IPS DF 4.7 (cell line): ENCODE measurements around the gene SF3B2.
"Not testable (repeated sequence)": the region's sequence is repeated elsewhere in the genome, so short reads cannot be mapped to it uniquely, and the experiment has no call there.

Experiments used
- DNase-seq: peaks from one replicate; pipeline ENCODE4 v3.0.0-alpha.2; 2013; ENCODE audit warnings: low spot score; ENCODE audit errors: extremely low read depth

SF3B2 gene, protein sequence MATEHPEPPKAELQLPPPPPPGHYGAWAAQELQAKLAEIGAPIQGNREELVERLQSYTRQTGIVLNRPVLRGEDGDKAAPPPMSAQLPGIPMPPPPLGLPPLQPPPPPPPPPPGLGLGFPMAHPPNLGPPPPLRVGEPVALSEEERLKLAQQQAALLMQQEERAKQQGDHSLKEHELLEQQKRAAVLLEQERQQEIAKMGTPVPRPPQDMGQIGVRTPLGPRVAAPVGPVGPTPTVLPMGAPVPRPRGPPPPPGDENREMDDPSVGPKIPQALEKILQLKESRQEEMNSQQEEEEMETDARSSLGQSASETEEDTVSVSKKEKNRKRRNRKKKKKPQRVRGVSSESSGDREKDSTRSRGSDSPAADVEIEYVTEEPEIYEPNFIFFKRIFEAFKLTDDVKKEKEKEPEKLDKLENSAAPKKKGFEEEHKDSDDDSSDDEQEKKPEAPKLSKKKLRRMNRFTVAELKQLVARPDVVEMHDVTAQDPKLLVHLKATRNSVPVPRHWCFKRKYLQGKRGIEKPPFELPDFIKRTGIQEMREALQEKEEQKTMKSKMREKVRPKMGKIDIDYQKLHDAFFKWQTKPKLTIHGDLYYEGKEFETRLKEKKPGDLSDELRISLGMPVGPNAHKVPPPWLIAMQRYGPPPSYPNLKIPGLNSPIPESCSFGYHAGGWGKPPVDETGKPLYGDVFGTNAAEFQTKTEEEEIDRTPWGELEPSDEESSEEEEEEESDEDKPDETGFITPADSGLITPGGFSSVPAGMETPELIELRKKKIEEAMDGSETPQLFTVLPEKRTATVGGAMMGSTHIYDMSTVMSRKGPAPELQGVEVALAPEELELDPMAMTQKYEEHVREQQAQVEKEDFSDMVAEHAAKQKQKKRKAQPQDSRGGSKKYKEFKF

DNA sequence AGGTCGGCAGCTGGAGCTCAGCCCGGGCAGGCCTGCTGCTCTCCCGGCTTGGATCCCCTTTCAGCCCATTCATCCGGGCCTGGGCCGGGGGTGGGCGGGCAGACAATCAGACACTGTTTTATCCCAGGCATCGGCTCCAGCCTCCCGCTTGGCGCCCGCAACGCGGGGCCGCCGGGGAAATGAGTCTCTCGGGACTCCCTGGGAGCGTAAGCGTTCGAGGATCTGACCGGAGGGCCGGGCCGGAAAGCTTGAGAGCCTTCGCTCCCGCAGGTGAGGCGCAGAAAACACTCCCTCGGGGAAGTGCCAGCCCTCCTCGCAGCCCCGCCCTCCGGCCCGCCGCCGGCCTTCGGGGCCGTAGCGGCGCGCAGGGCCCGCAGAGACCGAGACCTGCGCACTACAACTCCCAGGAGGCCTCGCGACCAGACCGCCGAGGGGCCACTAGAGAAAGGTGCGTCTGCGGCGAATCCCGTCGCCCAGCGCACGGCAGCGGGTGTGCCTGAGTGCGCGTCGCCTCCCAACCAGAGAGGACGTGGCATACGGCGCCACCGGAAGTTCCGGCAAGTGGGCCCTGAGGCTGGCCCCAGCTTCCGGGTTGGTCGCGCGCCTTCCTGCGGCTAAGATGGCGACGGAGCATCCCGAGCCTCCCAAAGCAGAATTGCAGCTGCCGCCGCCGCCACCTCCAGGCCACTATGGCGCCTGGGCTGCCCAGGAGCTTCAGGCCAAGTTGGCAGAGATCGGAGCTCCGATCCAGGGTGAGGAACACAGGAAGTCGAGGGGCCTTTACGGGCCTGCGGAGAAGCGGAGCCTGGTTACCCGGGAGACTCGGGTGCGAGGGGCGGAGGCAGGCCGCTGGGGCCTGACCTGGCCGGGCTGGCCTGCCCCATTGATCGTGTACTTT lies at the start of gene SF3B2:
Gene SF3B2, plus strand, starts transcription at position 599 of the 898 bp plus-strand sequence. Its CDS starts 21 bp downstream, at position 620.
- DNase-seq = no peak

DNA sequence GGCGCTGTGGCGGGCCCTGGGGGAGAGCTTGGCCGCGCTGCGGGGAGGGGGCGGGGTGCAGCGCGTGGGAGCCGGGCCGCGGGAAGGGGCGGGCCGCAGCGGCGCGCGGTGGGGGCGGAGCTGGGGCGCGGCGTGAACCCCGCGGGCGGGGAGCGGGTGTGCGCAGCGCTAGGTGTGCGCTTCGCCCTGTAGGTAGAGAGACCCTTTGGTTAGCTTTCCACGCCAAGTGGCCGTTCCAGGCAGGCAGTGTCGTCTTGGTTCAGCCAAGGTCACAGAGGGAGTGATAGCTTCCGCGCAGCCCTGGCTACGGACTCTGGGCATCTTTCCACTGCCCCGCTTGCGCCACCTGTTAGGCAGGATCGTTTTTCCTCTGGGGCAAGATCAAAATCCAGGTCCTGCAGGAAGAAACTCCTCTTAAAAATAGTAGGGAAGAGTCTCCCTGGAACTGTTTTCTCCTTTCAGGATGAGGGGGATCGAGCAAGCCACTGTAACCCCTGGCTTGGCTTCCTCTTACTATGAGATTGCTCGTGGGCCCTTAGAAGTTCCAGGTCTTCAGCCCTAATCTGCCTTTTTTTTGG lies 49.4 kb upstream of the SF3B2 start:
- DNase-seq = no peak

DNA sequence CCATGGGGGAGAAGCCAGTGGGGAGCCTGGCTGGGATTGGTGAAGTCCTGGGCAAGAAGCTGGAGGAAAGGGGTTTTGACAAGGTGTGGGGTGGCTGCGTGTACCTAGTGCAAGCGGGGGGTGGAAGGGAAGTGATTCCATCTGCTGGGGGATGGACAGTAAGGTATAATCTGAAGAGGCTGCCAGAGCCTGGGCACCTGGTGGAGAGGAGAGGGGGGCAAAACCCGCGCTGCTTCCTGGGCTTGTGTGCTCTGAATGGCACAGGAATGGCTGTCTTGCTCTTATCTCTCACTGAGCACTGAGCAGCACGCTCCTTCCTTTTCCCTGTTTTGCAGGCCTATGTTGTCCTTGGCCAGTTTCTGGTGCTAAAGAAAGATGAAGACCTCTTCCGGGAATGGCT lies 48.9 kb upstream of the SF3B2 start:
- no peak for DNase-seq

DNA sequence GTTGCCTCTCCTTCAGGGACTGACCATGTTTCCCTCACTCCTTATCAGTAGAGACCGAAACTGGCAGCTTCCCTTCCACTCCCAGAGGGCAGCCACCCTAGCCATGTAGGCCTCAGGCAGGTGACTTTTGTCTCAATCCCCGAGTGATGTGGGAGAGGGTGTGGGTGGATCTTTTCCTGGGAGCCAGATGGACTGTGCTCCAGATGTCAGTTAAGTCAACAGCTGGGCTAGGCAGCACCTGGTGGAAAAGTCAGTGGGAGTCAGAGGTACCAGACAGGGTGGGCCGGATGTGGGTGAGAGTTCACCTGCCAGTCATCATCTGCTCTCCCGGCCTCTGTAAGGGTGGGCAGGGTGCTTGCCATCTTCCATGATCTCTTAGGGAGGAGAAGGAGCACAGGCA lies 48.0 kb upstream of the SF3B2 start:
- no peak for DNase-seq

DNA sequence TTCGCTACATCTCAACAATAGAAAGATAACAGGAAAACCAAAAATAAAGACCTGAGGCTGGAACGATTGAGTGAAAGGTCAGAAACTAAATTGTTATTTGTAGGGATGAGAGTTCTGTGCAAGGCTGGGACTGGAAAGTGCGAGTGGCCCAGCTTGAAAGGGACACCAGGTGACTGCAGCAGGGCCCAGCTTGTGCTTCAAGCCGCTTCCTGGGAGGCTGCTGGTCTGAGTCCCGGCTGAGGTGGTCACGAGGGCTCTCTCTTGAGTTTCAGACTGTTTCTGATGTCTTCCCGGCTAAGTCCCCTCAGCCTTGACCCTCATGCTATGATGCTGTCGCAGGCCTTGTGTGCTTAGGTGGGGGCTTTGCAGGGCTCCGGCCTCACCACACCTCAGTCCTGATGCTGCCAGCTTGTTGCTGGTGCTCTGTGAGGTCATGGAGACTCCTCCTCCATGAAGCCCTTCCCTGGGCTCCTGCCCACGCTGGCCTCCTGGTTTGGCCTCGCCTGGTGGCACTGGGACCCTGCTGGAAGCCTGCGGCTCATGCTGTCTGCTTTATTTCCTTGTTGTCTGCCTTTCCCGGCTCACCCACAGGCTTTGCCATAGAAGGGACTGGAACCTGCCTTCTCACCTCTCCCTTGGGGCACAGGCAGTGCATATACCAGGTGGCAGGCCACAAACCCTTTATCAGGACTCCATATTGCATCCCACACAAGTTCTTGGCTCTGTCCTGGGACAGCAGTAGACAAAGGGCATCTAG lies 45.9 kb upstream of the SF3B2 start:
- DNase-seq = no peak

DNA sequence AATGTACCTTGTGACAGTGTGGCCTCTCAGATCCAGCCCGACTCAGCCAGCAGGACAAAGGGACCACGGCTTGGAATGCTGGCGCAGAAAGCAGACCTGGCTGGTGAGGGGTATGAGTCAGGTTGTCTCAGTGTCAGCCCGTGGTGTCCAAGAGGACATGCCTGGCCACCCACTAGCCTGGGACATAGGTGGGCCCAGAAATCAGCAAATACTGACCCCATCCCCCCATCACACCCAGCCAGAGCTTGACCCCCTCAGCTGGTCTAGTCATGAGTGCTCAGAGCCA lies 45.3 kb upstream of the SF3B2 start:
- DNase-seq = no peak

DNA sequence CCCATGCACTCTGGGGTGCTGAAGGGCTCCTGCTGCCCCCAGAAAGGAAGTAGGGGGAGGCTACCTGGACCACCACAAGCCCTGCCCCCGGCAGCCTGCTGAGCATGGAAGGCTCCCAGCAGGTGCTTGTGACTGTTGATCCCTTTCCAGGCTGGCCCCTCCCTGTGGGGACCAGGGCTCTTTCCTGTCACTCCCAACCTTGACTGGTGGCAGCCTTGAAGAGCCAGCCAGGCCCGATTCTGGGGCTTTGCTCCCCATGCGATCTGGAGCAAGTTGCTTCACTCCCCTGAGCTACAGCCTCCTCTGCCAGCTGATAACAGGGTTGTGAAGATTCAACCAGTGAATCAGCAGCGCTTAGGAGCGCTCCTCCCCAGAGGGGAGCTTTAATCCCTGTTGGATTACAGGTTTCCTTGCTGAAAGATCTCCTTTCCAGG lies 44.9 kb upstream of the SF3B2 start:
- DNase-seq = no peak

DNA sequence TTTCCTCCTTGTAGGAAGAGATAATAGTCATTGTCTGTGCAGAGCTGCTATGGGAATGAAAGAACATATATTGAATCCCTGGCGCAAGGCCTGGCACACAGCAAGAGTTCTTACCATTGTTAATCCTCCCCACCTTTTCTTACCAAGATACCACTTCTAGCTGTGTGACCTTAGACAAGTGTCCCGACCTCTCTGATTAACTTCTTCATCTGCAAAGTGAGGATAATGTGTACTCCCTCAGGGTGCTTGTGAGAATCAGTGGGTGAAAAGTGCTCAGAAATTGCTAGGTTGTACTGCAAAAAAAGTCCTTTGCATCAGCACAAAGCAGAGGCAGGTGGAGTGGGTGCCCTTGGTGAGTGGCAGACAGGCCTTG lies 44.1 kb upstream of the SF3B2 start:
- no peak for DNase-seq

DNA sequence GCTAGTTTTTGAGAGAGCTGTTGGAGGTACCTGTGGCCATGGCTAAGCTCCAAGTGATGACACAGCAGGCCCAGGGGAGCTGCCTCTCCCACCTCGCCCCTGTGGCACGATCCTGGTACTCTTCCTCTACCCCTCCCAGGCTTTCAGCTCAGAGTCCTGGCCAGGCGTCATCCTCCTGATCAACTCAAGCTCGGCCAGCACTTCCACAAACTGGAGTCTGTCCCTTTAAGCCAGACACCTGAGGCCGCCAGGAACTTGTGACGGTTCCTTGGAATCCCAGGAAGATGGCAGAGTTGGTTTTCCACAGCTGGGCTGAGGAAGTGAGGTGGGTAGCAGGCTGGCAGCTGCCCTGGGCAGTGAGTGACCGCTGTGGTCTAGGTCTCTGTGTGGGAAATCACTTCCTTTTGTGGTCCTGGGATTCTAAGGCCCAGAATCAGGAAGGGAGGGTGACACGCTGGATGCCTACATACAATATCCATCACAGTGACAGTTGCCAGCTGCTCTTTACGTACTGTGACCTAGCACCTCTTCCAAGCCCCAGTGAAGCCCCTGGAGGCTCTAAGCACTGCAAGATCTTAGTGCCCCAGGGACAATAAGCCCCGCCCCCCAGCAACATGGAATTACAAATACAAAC lies 43.6 kb upstream of the SF3B2 start:
- DNase-seq = no peak

DNA sequence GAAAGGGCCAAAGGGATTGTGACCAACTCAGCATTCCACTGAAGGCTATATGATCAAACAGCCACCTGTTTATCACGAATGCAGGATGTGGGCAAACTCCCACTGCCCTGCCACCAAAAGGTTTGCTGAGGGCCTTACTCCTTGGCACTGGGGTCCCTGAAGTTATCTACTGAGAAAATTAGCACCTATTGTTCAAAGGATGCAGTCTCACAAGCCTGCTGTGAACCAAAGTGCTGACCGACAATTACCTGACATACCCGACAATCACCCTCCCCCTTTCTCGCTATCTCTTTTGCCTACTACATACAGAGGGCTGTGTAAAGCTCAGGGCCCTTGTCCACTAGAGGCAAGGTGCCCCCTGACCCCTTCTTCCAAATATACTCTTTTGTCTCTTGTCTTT lies 42.1 kb upstream of the SF3B2 start:
- not testable (repeated sequence) for DNase-seq

DNA sequence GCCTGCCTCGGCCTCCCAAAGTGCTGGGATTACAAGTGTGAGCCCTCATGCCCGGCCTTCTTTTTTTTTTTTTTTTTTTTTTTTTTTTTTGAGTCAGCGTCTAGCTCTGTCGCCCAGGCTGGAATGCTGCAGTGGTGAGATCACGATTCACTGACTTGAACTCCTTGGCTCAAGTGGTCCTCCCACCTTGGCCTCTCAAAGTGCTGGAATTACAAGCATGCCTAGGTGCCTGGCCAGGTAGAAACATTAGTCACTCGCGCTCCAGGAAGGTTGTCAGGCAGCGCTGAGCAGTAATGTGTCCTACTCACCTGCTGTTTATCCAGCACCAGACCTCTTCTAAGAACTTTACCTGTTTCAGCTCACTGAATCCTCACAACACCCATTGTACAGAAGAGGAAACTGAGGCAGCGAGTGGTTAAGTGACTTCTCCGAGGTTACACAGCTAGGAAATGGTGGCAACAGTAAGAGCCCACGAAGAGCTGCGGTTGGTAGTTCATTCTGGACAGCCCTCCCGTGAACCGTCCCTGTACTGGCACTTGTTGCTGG lies 40.9 kb upstream of the SF3B2 start:
- DNase-seq = no peak

DNA sequence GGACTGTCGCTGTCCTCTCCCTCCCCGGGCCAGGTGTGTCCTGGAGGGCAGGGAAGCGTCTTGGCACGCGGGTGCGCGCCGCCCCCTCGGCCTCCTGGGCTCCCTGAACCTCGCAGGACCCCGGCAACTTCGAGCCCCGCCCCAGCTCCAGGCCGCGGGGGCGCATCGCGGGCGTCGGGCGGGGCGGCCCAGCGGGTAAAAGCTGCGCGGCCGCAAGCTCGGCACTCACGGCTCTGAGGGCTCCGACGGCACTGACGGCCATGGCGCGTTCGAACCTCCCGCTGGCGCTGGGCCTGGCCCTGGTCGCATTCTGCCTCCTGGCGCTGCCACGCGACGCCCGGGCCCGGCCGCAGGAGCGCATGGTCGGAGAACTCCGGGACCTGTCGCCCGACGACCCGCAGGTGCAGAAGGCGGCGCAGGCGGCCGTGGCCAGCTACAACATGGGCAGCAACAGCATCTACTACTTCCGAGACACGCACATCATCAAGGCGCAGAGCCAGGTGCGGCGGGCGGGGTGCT lies 40.3 kb upstream of the SF3B2 start, which contains the start of gene CST6:
Gene CST6, plus strand, starts transcription at position 224 of the 519 bp plus-strand sequence. Its CDS starts 37 bp downstream, at position 261.
- DNase-seq = no peak

DNA sequence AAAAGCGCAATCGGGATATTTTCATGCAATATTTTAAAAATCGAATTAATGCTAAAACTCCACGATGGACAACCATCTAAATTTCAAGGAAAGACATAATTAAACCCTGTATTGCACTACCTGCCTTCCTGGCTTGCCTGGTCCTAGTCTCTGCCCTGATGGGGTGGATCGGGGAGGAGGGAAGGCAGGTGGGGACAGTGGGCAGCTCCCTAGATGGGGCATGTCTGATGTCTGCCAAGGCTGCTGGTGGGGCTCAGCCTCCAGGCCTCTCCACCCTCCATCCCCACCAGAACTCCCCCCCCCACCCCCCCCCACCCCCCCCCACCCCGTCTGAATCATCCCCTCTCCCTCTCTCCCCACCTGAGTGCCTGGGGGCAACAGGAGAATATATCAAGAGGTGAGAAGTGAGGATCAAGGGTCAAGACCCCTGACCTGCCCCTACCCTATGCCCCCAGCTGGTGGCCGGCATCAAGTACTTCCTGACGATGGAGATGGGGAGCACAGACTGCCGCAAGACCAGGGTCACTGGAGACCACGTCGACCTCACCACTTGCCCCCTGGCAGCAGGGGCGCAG lies 39.7 kb upstream of the SF3B2 start:
- no peak for DNase-seq

DNA sequence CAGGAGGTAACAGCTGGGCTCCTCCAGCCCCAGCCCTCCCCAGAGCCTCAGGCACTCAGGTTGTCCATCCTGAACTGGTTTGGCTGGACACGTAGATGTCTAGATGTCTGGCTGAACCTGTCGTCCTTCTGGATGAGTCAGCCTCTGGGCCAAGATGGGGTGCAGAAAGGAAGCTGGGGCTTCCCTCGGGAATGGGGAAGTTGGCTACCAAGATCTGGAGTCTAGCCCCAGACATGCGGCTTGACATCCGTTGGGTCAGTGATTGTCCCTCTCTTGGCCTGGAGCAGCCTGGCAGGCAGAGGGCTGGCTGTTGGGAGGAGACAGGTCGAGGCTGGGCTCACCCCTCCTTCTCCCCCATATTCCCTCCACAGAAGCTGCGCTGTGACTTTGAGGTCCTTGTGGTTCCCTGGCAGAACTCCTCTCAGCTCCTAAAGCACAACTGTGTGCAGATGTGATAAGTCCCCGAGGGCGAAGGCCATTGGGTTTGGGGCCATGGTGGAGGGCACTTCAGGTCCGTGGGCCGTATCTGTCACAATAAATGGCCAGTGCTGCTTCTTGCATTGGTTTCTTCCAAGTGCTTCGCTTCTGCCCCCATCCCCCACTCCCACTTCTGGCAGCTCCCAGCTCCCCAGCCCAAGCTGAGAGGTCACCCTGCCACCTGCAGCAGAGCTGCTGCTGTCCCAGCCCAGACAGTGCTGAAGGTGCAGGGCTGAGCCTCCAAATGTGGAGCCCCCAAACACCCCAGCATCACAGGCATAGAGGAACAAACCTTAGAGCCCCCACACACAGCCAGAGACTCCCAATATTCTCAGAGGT lies 39.0 kb upstream of the SF3B2 start:
- no peak for DNase-seq

DNA sequence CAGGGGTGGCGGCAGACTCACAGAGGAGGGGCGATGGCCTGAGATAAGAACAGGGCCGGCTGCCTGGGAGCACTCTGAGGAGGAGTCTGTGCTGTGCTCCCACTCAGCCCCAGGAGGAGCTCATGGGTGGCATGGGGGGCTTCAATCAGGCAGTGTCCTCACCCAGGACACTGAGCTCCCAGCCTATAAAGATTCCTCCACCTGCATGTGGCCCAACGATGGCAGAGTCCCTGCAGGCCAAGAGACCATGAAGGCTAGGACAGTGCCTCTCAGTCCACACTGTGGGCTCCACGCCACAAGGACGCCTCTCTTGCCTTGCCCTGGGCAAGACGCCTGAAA lies 38.4 kb upstream of the SF3B2 start:
- DNase-seq = no peak

DNA sequence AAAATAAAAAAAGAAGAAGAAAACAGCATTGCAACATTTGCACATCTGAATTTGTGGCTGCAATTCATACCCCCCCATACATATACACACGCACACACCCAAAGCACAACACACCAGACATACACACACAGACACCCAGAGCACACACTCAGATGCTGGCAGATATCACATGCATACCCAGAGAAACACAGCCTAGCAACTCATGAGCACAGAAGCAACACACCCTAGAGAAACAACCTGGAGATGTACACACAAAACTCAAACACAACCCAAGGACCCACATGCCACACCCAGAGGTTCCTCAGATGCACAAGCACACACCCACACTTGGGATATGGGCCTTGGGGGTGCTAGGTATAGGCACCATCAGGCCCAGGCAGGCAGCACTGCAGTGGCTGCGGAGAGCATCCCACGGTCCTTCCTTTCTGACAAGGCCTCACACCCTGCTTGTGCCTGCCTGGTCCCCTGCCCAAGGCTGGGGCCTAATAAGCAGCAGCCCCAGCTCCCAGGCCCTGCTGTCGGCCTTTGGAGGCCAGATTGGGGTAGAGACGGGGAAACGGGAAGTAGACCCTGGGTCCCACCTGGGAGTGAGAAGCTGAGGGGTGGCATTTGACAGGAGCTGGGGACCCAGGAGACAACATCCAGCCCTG lies 37.2 kb upstream of the SF3B2 start:
- DNase-seq = no peak

DNA sequence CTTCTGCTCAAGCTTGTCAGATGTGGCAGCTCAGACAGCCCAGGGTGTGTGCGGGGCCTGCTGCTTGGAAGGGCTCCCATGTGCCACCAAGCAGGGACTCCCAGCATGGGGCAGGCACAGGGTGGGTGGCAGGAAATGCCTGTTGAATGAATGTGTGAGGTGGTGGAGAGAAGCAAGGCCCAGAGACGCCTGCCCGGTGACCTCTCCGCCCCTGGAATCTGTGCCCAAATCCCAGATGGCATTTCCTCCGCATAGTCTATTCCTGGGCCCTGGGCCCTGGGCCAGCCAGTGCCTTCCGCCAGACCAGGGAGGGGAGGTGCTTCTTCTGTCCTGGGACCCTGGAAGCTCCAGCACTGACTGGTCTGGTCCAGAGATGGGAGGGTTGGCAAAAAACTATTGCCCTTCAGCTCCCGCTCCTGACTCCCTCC lies 36.7 kb upstream of the SF3B2 start:
- DNase-seq = no peak
